OCI-LY7 (cell line): Measurements from ENCODE around the gene LLGL1.

Experiments
- EZH2phosphoT487 ChIP-seq: fragments of 200-600 bp; sonication (generic); IDR thresholded peaks from 2 replicates; pipeline ENCODE4 v1.6.1; 2018; ENCODE audit warnings: low read depth, borderline replicate concordance, mild to moderate bottlenecking, mixed run types, antibody characterized with exemption, low read length, moderate library complexity, mixed read lengths
- TF ChIP-seq, protein P1 (sequence below): fragments of 200-600 bp; sonication (generic); conservative IDR thresholded peaks from 2 replicates; pipeline ENCODE4 v1.5.1; 2014; ENCODE audit warnings: mild to moderate bottlenecking, antibody characterized with exemption, low read length, moderate library complexity, mixed read lengths

DNA sequence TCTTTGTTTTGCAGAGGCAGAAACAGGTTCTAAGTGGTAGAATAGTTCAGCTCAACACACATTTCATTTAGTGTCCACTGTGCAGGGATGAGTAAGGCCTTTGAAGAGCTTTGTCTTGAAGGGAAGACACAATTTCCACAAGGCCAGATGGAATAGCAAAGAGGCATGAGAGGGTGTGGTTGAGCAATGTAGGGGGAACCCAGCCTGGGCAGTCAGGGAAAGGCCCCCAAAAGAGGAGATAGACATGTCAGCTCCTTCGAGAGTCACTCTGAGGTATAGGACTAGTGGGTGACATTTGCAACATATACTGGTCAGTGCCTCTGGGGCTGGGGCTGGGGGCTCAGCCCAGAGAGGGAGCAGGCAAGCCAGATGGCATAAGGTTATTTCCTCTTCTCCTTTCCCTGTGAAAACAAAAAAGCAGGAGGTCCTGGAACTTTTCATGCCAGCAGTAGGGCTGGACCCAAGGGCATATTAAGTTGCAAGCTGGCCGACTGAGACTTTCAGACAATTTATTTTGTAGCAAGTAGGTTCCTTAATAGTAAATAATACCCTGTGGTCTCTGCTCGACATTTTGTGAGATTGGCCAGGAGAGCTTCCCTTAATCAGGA lies 34.7 kb upstream of the LLGL1 start:
- TF ChIP-seq, protein P1, sequence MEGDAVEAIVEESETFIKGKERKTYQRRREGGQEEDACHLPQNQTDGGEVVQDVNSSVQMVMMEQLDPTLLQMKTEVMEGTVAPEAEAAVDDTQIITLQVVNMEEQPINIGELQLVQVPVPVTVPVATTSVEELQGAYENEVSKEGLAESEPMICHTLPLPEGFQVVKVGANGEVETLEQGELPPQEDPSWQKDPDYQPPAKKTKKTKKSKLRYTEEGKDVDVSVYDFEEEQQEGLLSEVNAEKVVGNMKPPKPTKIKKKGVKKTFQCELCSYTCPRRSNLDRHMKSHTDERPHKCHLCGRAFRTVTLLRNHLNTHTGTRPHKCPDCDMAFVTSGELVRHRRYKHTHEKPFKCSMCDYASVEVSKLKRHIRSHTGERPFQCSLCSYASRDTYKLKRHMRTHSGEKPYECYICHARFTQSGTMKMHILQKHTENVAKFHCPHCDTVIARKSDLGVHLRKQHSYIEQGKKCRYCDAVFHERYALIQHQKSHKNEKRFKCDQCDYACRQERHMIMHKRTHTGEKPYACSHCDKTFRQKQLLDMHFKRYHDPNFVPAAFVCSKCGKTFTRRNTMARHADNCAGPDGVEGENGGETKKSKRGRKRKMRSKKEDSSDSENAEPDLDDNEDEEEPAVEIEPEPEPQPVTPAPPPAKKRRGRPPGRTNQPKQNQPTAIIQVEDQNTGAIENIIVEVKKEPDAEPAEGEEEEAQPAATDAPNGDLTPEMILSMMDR = no peak
- no peak for TF ChIP-seq EZH2phosphoT487
